NB4 (cell line): ENCODE measurements around the gene CHRNA3.

ENCODE experiments used
- CTCF ChIP-seq: IDR thresholded peaks from one replicate; pipeline ENCODE4 v1.5.1; 2012; ENCODE audit warnings: low read depth, low read length
- POLR2A ChIP-seq: IDR thresholded peaks from 2 replicates; pipeline ENCODE4 v1.6.1; 2011; ENCODE audit warnings: mild to moderate bottlenecking; ENCODE audit not compliant: insufficient read length; ENCODE audit errors: extremely low read depth

- TF ChIP-seq CTCF (no peak), POLR2A (no peak)
Measured at GRCh38 chr15:78574944-78575343, 45.9 kb downstream of the CHRNA3 start.
